Uterus (tissue), 4 donors: Measurements from ENCODE around the gene CMC2. TPM values are rescaled to one million over a fixed set of nuclear protein-coding genes. Genes with fewer than 3 reads are reported as not detected.

Experiments used
- DNase-seq, 2 donors: peaks; one replicate each; pipeline ENCODE4 v3.0.0-alpha.2; 2019 to 2020
- H3K27ac ChIP-seq, 2 donors: fragments of 200-600 bp; sonication (generic); 1 replicate in 1 of 2; 2 replicates in 1 of 2; pipeline ENCODE4 v1.5.1; 2016 to 2018
- H3K27me3 ChIP-seq, 2 donors: fragments of 200-600 bp; sonication (generic); one replicate each; pipeline ENCODE4 v1.5.1; 2018 to 2019; ENCODE audit warnings: control low read depth in 1 of 2
- H3K36me3 ChIP-seq, 2 donors: fragments of 200-600 bp; sonication (generic); one replicate each; pipeline ENCODE4 v1.5.1; 2019; ENCODE audit warnings: control low read depth in 1 of 2
- H3K4me1 ChIP-seq, 2 donors: fragments of 200-600 bp; sonication (generic); one replicate each; pipeline ENCODE4 v1.5.1; 2018 to 2019; ENCODE audit warnings: control low read depth in 1 of 2
- H3K4me3 ChIP-seq, 2 donors: fragments of 200-600 bp; sonication (generic); 1 replicate in 1 of 2; 2 replicates in 1 of 2; pipeline ENCODE4 v1.5.1; 2018 to 2019; ENCODE audit warnings: mild to moderate bottlenecking in 1 of 2
- H3K9me3 ChIP-seq, 2 donors: fragments of 200-600 bp; sonication (generic); one replicate each; pipeline ENCODE4 v1.5.1; 2019; ENCODE audit warnings: control low read depth in 1 of 2
- POLR2A ChIP-seq, 2 donors: fragments of 450-650 bp; IDR thresholded peaks; one replicate each; pipeline ENCODE4 v1.6.1; 2016; ENCODE audit warnings: antibody characterized with exemption in 2 of 2, mild to moderate bottlenecking in 1 of 2, moderate library complexity in 1 of 2
- intact Hi-C: fragments of 100-400 bp; cut with DNase I; formaldehyde crosslinking; loops from one replicate; pipeline ENCODE4 v1.15.1; 2023; ENCODE audit warnings: low total_unique reads
- total RNA-seq, 4 donors: library from RNA; depleted of rRNA in 3 of 4; stranded (reverse); fragments of >200 nt in 3 of 4; gene quantifications; one replicate each; pipeline versions ENCODE4 v1.1.0 to v1.2.4, GENCODE V29; 2014 to 2023
- TF ChIP-seq, protein P1 (sequence below), 4 experiments: fragments of 200-600 bp in 2 of 4; fragments of 450-650 bp in 2 of 4; sonication (generic) in 2 of 4; IDR thresholded peaks; one replicate each; pipeline ENCODE4 v1.5.1; 2016 to 2019; ENCODE audit warnings: antibody characterized with exemption in 4 of 4, mild to moderate bottlenecking in 2 of 4, moderate library complexity in 1 of 4
- donor health status: DM: yes; HTN: yes; CAD: no.

CMC2 gene
- total RNA-seq, 4 donors from 2014 or later: 1.5 to 204 (median 23.6) TPM

DNA sequence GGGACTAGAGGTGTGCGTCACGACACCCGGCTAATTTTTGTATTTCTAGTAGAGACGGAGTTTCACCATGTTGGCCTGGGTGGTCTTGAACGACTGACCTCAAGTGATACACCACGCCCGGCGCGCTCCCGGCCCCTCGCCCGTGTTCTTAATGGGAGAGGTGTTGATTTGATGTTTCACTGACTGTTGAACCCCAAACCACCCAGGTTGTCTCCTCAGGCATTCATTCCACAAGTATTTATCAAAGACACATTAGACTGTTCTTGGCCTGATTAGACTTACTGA lies 1.8 kb upstream of the CMC2 start:
- TF ChIP-seq, protein P1, sequence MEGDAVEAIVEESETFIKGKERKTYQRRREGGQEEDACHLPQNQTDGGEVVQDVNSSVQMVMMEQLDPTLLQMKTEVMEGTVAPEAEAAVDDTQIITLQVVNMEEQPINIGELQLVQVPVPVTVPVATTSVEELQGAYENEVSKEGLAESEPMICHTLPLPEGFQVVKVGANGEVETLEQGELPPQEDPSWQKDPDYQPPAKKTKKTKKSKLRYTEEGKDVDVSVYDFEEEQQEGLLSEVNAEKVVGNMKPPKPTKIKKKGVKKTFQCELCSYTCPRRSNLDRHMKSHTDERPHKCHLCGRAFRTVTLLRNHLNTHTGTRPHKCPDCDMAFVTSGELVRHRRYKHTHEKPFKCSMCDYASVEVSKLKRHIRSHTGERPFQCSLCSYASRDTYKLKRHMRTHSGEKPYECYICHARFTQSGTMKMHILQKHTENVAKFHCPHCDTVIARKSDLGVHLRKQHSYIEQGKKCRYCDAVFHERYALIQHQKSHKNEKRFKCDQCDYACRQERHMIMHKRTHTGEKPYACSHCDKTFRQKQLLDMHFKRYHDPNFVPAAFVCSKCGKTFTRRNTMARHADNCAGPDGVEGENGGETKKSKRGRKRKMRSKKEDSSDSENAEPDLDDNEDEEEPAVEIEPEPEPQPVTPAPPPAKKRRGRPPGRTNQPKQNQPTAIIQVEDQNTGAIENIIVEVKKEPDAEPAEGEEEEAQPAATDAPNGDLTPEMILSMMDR (IDR thresholded peaks at IDR 0.05): no peak
- TF ChIP-seq POLR2A (IDR thresholded peaks at IDR 0.05): no peak
- Histone ChIP-seq H3K27me3 (no peaks in the 10 kb centered on the region), H3K4me3 (no peak overlapping the region), H3K36me3 (no peaks in the 10 kb centered on the region), H3K27ac (no peak overlapping the region), H3K4me1 (peaks cover 4 to 5% of the 10 kb centered on the region in 2 donors), H3K9me3 (no peaks in the 10 kb centered on the region)
- peak in 1 of 2 donors; percentile 17 for DNase-seq
- intact Hi-C loops: loop anchor here (10.0 kb wide), 1 partner anchor 74 kb away; no protein-coding TSS in a partner anchor

- Histone ChIP-seq H3K27ac (peak overlapping the region; percentile 95 to 98), H3K27me3 (no peaks in the 10 kb centered on the region), H3K4me1 (peaks cover 4 to 5% of the 10 kb centered on the region in 2 donors), H3K9me3 (no peaks in the 10 kb centered on the region), H3K4me3 (peak overlapping the region; percentile 81 to 92), H3K36me3 (no peaks in the 10 kb centered on the region)
- peak; percentile 51 to 55 for DNase-seq
- intact Hi-C loops: loop anchor here (10.0 kb wide), 1 partner anchor 72 kb away; no protein-coding TSS in a partner anchor
- no peak for TF ChIP-seq POLR2A (IDR thresholded peaks at IDR 0.05)
Measured at GRCh38 chr16:81006211-81006812, 373 bp downstream of the CMC2 start.

DNA sequence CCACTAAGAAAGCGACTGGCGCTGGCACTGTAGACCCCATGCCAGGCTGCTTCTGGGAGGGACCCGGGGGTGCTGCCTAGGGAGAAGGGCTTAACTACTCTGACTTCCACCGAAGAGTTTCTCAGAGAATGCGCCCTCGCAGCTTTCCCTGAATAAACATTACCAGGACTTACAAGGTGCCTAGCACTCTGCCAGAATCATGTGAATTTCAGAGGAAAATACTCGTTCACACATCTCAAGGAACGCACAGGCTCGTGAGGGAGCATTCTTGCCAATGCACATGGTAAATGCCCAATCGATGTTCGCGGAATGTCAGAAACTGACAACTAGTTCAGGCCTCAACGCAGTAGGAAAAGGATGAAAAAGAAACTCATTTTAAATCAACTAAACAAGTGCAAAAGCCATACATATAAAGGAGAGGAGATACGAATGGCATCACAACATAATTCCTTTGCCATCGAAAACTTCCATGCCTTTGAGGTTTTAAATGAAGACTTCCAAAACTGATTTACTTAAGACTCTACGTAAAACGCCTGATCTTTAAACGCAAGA lies 999 bp downstream of the CMC2 start:
- Histone ChIP-seq H3K27ac (peak overlapping the region; percentile 95 to 98), H3K36me3 (no peaks in the 10 kb centered on the region), H3K4me1 (peaks cover 4 to 5% of the 10 kb centered on the region in 2 donors), H3K4me3 (peak overlapping the region; percentile 81 to 92), H3K27me3 (no peaks in the 10 kb centered on the region), H3K9me3 (no peaks in the 10 kb centered on the region)
- DNase-seq: peak in 1 of 2 donors; percentile 16
- TF ChIP-seq POLR2A (IDR thresholded peaks at IDR 0.05): no peak
- TF ChIP-seq, protein P1 (IDR thresholded peaks at IDR 0.05): no peak
- intact Hi-C loops: loop anchor here (10.0 kb wide), 1 partner anchor 71 kb away; no protein-coding TSS in a partner anchor

DNA sequence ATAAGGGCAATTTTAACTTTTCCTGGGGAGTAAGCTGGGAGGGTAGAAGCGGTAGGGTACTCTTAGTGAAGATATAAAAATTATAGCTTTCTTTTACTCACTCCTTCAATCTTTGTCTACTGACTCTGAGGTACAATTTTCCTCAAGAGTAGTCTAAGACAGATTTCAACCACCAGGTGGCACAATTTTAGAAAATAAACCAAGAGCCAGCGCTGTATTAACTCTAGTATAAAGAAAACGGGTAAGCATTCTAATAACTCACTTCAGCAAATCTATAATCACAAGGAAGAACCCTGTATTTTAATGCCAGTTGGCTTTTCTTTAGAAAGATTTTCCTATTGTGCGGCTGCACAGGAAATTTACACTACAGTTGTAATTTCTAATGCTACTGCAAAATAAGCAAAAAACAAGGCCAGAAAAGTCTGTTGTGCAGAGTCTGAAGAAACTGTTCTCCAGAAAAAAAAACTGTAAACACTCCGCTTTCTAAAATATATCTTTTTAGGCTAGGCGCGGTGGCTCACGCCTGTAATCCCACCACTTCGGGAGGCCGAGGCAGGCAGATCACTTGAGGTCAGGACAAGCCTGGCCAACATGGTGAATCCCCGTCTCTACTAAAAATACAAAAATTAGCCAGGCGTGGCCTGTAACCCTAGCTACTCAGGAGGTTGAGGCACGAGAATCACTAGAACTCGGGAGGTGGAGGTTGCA lies 1.9 kb downstream of the CMC2 start:
- Histone ChIP-seq H3K4me3 (no peak overlapping the region), H3K9me3 (no peaks in the 10 kb centered on the region), H3K27ac (peak overlapping the region; percentile 10 to 67), H3K4me1 (peaks cover 4 to 5% of the 10 kb centered on the region in 2 donors), H3K27me3 (no peaks in the 10 kb centered on the region), H3K36me3 (no peaks in the 10 kb centered on the region)
- intact Hi-C loops: loop anchor here (10.0 kb wide), 1 partner anchor 70 kb away; no protein-coding TSS in a partner anchor
- TF ChIP-seq POLR2A (IDR thresholded peaks at IDR 0.05): no peak
- TF ChIP-seq, protein P1 (IDR thresholded peaks at IDR 0.05): peak; percentile 52 to 65 (median 52)
- DNase-seq: peak in 1 of 2 donors; percentile 24

DNA sequence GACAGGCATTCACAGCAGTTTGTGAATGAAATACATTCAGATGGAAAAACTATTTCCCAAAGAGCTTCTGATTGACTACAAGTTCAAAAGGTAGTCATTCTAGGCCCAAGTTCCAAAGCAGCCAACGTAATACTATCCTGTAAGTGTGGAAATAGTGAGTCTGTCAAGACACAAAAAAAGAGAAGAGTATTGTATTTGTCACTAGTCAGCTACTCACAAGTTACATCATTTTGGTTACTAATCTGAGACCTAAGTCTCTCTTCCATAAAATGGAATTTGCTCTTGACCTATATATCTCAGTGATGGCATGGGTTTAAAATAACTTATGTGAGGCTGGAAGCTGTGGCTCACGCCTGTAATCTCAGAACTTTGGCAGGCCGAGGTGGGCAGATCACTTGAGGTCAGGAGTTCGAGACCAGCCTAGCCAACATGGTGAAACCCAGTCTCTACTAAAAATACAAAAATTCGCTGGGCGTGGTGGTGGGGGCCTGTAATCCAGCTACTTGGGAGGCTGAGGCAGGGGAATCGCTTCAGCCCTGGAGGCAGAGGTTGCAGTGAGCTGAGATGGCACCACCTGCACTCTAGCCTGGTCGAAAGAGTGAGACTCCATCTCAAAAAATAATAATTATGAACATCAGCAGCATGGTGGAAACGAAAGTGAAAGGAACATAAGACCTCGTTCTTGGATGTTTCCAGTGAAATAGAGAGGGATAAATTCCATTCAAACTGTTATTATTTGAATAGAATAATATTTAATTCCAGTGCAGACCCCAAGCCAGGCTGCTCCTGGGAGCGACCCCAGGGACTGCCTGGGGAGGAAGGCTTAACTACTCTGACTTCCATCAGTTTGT lies 2.9 kb downstream of the CMC2 start:
- DNase-seq: no peak
- Histone ChIP-seq H3K27me3 (no peaks in the 10 kb centered on the region), H3K36me3 (no peaks in the 10 kb centered on the region), H3K4me3 (no peak overlapping the region), H3K9me3 (no peaks in the 10 kb centered on the region), H3K27ac (peak overlapping the region; percentile 10 to 67), H3K4me1 (peaks cover 4 to 5% of the 10 kb centered on the region in 2 donors)
- intact Hi-C loops: loop anchor here (10.0 kb wide), 1 partner anchor 69 kb away; no protein-coding TSS in a partner anchor
- TF ChIP-seq, protein P1 (IDR thresholded peaks at IDR 0.05): no peak
- TF ChIP-seq POLR2A (IDR thresholded peaks at IDR 0.05): no peak
